Measurements from ENCODE around the gene CEL. TPM values are rescaled to one million over a fixed set of nuclear protein-coding genes. Genes with fewer than 3 reads are reported as not detected.

Gene CEL
- total RNA-seq, 1 experiment from 2014 or later: 2.8 TPM

GRCh38 chr9:133105461-133105770, 43.6 kb downstream of the CEL start:
- POLR2A ChIA-PET (ENCODE audit: low non-redundant PET): no interaction called here
- no peaks in the 10 kb centered on the region for H3K9me3 ChIP-seq (ENCODE audit: low read depth, low read length, poor library complexity, severe bottlenecking)
- intact Hi-C loops (cut with micrococcal nuclease; ENCODE audit: unreplicated experiment): no loop called here
- DNase-seq (ENCODE audit: low spot score): no peak
- H3K4me3 ChIP-seq (ENCODE audit: low read depth, low read length, poor library complexity, severe bottlenecking): no peak overlapping the region
- H3K27ac ChIP-seq (ENCODE audit: low read depth, low read length, poor library complexity, severe bottlenecking): no peak overlapping the region
- H3K36me3 ChIP-seq (ENCODE audit: insufficient read depth, low read length, poor library complexity, severe bottlenecking): peaks cover 77% of the 10 kb centered on the region
- BruUV-seq (replicated peaks): no TSS peak
- TF ChIP-seq EZH2 (IDR thresholded peaks at IDR 0.05; ENCODE audit: borderline replicate concordance, low read depth, low read length, poor library complexity, severe bottlenecking) (no peak), CTCF (conservative IDR thresholded peaks at IDR 0.05; ENCODE audit: low read depth, low read length) (no peak)
- H3K27me3 ChIP-seq (replicated peaks; ENCODE audit: insufficient read depth, low read depth, low read length, poor library complexity): no peaks in the 10 kb centered on the region
- no peaks in the 10 kb centered on the region for H3K4me1 ChIP-seq (ENCODE audit: insufficient read depth, low read length, poor library complexity, severe bottlenecking)
- CTCF ChIA-PET: no interaction called here

GRCh38 chr9:133106511-133107244, 44.9 kb downstream of the CEL start:
- H3K9me3 ChIP-seq (ENCODE audit: low read depth, low read length, poor library complexity, severe bottlenecking): no peaks in the 10 kb centered on the region
- H3K27ac ChIP-seq (ENCODE audit: low read depth, low read length, poor library complexity, severe bottlenecking): no peak overlapping the region
- ChIA-PET CTCF (no interaction called here), POLR2A (ENCODE audit: low non-redundant PET) (no interaction called here)
- intact Hi-C loops (cut with micrococcal nuclease; ENCODE audit: unreplicated experiment): no loop called here
- no peaks in the 10 kb centered on the region for H3K4me1 ChIP-seq (ENCODE audit: insufficient read depth, low read length, poor library complexity, severe bottlenecking)
- H3K36me3 ChIP-seq (ENCODE audit: insufficient read depth, low read length, poor library complexity, severe bottlenecking): peaks cover 64% of the 10 kb centered on the region
- no peak for DNase-seq (ENCODE audit: low spot score)
- no peak for TF ChIP-seq EZH2 (IDR thresholded peaks at IDR 0.05; ENCODE audit: borderline replicate concordance, low read depth, low read length, poor library complexity, severe bottlenecking)
- no peak for TF ChIP-seq CTCF (conservative IDR thresholded peaks at IDR 0.05; ENCODE audit: low read depth, low read length)
- H3K4me3 ChIP-seq (ENCODE audit: low read depth, low read length, poor library complexity, severe bottlenecking): no peak overlapping the region
- BruUV-seq (replicated peaks): no TSS peak
- no peaks in the 10 kb centered on the region for H3K27me3 ChIP-seq (replicated peaks; ENCODE audit: insufficient read depth, low read depth, low read length, poor library complexity)

GRCh38 chr9:133107245-133107722, 45.5 kb downstream of the CEL start:
- intact Hi-C loops (cut with micrococcal nuclease; ENCODE audit: unreplicated experiment): no loop called here
- no peak for DNase-seq (ENCODE audit: low spot score)
- no peak overlapping the region for H3K4me3 ChIP-seq (ENCODE audit: low read depth, low read length, poor library complexity, severe bottlenecking)
- H3K27ac ChIP-seq (ENCODE audit: low read depth, low read length, poor library complexity, severe bottlenecking): no peak overlapping the region
- ChIA-PET CTCF (no interaction called here), POLR2A (ENCODE audit: low non-redundant PET) (no interaction called here)
- BruUV-seq (replicated peaks): no TSS peak
- no peaks in the 10 kb centered on the region for H3K27me3 ChIP-seq (replicated peaks; ENCODE audit: insufficient read depth, low read depth, low read length, poor library complexity)
- TF ChIP-seq EZH2 (IDR thresholded peaks at IDR 0.05; ENCODE audit: borderline replicate concordance, low read depth, low read length, poor library complexity, severe bottlenecking): no peak
- no peak for TF ChIP-seq CTCF (conservative IDR thresholded peaks at IDR 0.05; ENCODE audit: low read depth, low read length)
- H3K9me3 ChIP-seq (ENCODE audit: low read depth, low read length, poor library complexity, severe bottlenecking): no peaks in the 10 kb centered on the region
- no peaks in the 10 kb centered on the region for H3K4me1 ChIP-seq (ENCODE audit: insufficient read depth, low read length, poor library complexity, severe bottlenecking)
- peaks cover 58% of the 10 kb centered on the region for H3K36me3 ChIP-seq (ENCODE audit: insufficient read depth, low read length, poor library complexity, severe bottlenecking)

Data from A673 (cell line).